ENCODE measurements around the gene DSC2.

GRCh38 chr18:31034541-31034940, 67.7 kb downstream of the DSC2 start:
- TF ChIP-seq CTCF (IDR thresholded peaks at IDR 0.05): no peak
- TF ChIP-seq POLR2AphosphoS5 (IDR thresholded peaks at IDR 0.05): no peak
